HEK293 (cell line): Measurements from ENCODE around the gene ADIPOR1.
"Not testable (repeated sequence)": the region's sequence is repeated elsewhere in the genome, so short reads cannot be mapped to it uniquely, and the experiment has no call there.

Source experiments
- CTCF ChIA-PET: fragments of 350-600 bp; formaldehyde crosslinking; extraction: SDS; loops from one replicate; lab custom pipeline; 2021; ENCODE audit warnings: antibody characterized with exemption; lab: Yijun Ruan, JAX
- POLR2A ChIA-PET: fragments of 300-600 bp; formaldehyde crosslinking; extraction: SDS; loops from one replicate; lab custom pipeline; 2020; ENCODE audit warnings: antibody characterized with exemption, inconsistent platforms; lab: Yijun Ruan, JAX
- H3K27ac ChIP-seq: fragments of 200-500 bp; sonication (Bioruptor generic); 2 replicates; pipeline ENCODE4 v1.5.1; 2014; ENCODE audit warnings: low read depth, low read length, control low read depth, inconsistent platforms; ENCODE audit errors: extremely low read depth
- H3K36me3 ChIP-seq, 2 experiments: fragments of 200-500 bp in 1 of 2; sonication (Bioruptor generic) in 1 of 2; 1 replicate in 1 of 2; 2 replicates in 1 of 2; pipeline ENCODE4 v1.5.1; 2014 to 2017; ENCODE audit warnings: inconsistent platforms in 2 of 2, low read length in 2 of 2; ENCODE audit not compliant: control insufficient read depth in 2 of 2, insufficient read depth in 1 of 2
- H3K4me1 ChIP-seq: fragments of 200-500 bp; sonication (Bioruptor generic); 2 replicates; pipeline ENCODE4 v1.5.1; 2014; ENCODE audit warnings: mild to moderate bottlenecking, low read length, inconsistent platforms; ENCODE audit not compliant: control insufficient read depth, insufficient read depth
- H3K4me3 ChIP-seq: 2 replicates; pipeline ENCODE4 v1.5.1; 2011; ENCODE audit warnings: low read depth, mild to moderate bottlenecking, control low read depth, low read length, moderate library complexity
- H3K9me3 ChIP-seq: fragments of 200-500 bp; sonication (Bioruptor generic); 2 replicates; pipeline ENCODE4 v1.5.1; 2014; ENCODE audit warnings: low read depth, low read length, inconsistent platforms; ENCODE audit not compliant: control insufficient read depth, insufficient read depth
- KLF9 ChIP-seq: fragments of 450-650 bp; formaldehyde crosslinking; IDR thresholded peaks from 2 replicates; pipeline ENCODE4 v1.5.1; 2016; ENCODE audit warnings: missing biosample characterization, missing genetic modification characterization, low read depth
- SP7 ChIP-seq: fragments of 450-650 bp; formaldehyde crosslinking; IDR thresholded peaks from 2 replicates; pipeline ENCODE4 v1.5.1; 2016; ENCODE audit warnings: missing biosample characterization, missing genetic modification characterization
- ZBTB1 ChIP-seq: fragments of 450-650 bp; formaldehyde crosslinking; IDR thresholded peaks from 2 replicates; pipeline ENCODE4 v1.5.1; 2016; ENCODE audit warnings: missing biosample characterization, missing genetic modification characterization
- ZNF121 ChIP-seq: fragments of 450-650 bp; formaldehyde crosslinking; IDR thresholded peaks from 2 replicates; pipeline ENCODE4 v1.5.1; 2016; ENCODE audit warnings: missing biosample characterization, missing genetic modification characterization
- ZNF169 ChIP-seq: fragments of 450-650 bp; formaldehyde crosslinking; IDR thresholded peaks from 2 replicates; pipeline ENCODE4 v1.5.1; 2016; ENCODE audit warnings: missing biosample characterization, missing genetic modification characterization
- ZNF404 ChIP-seq: fragments of 450-650 bp; formaldehyde crosslinking; IDR thresholded peaks from 2 replicates; pipeline ENCODE4 v1.5.1; 2017; ENCODE audit warnings: missing biosample characterization, missing genetic modification characterization
- ZNF48 ChIP-seq: fragments of 450-650 bp; formaldehyde crosslinking; IDR thresholded peaks from 2 replicates; pipeline ENCODE4 v1.5.1; 2016; ENCODE audit warnings: missing biosample characterization, missing genetic modification characterization
- ZNF610 ChIP-seq: fragments of 450-650 bp; formaldehyde crosslinking; IDR thresholded peaks from 2 replicates; pipeline ENCODE4 v1.5.1; 2016; ENCODE audit warnings: missing biosample characterization, missing genetic modification characterization, borderline replicate concordance
- ZNF664 ChIP-seq: fragments of 450-650 bp; formaldehyde crosslinking; IDR thresholded peaks from 2 replicates; pipeline ENCODE4 v1.5.1; 2016; ENCODE audit warnings: missing biosample characterization, missing genetic modification characterization
- ZNF76 ChIP-seq: fragments of 450-650 bp; formaldehyde crosslinking; IDR thresholded peaks from 2 replicates; pipeline ENCODE4; 2016; ENCODE audit warnings: low read depth, missing biosample characterization, missing genetic modification characterization, borderline replicate concordance
- ZNF768 ChIP-seq: fragments of 450-650 bp; formaldehyde crosslinking; IDR thresholded peaks from 2 replicates; pipeline ENCODE4 v1.5.1; 2018; ENCODE audit warnings: missing biosample characterization, mild to moderate bottlenecking, missing genetic modification characterization
- ZNF837 ChIP-seq: fragments of 450-650 bp; formaldehyde crosslinking; IDR thresholded peaks from 2 replicates; pipeline ENCODE4 v1.5.1; 2016; ENCODE audit warnings: missing biosample characterization, missing genetic modification characterization
- ZNF843 ChIP-seq: fragments of 450-650 bp; formaldehyde crosslinking; IDR thresholded peaks from 2 replicates; pipeline ENCODE4 v1.5.1; 2016; ENCODE audit warnings: missing biosample characterization, missing genetic modification characterization
- TF ChIP-seq, protein P1 (sequence below): IDR thresholded peaks from 2 replicates; pipeline ENCODE4 v1.6.1; 2011; ENCODE audit warnings: mild to moderate bottlenecking, low read depth, low read length, borderline replicate concordance
- TF ChIP-seq, protein P2 (sequence below): fragments of 450-650 bp; formaldehyde crosslinking; IDR thresholded peaks from 2 replicates; pipeline ENCODE4 v1.5.1; 2016; ENCODE audit warnings: missing biosample characterization, missing genetic modification characterization

ADIPOR1 gene

DNA sequence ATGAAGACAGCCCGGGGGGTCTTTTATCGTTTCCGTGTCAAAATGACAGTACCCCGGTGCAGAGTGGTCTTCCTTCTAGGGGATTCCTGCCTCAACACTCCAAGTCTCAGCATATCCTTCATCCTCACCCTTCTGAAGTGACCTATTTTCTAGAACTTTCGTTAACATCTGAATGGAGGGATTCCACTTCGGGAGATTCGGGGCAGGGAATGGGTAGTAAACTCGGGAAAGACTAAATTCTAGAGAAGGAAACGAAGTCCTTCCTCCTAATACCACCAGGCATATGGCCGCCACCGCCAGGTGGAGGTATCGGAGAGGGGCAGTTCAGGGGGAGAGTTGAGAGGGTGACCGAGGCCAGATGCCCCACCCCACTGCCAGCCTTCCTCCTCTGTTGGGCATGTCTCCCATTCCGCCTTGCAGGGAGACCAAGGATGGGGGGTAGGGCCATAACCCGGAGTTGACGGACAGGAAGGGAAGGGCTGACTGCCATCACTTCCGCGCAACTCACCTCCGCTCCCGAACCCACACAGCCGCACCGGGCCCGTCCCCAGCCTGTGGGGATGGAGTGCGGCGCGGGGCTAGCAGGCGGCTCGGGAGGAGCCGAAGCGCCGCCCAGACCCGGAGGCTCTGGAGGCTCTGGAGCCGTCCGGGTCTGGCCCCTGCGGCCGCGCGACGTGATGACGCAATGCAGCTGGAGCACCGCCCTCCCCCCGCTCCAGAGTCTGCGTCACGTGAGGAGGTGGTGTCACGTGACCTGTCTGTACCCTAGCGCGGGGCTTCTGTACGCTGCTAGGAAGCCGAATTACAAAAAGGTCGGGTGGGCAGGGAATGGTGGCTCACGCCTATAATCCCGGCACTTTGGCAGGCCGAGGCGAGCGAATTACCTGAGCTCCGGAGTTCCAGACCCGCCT lies 31.3 kb downstream of the ADIPOR1 start, which contains the start of gene KLHL12 (continued):
- TF ChIP-seq ZNF121 (0 out of 2 replicates have a peak, but pooled peaks have one; percentile 48), ZBTB1 (tag by site-specific recombination) (no peak)

DNA sequence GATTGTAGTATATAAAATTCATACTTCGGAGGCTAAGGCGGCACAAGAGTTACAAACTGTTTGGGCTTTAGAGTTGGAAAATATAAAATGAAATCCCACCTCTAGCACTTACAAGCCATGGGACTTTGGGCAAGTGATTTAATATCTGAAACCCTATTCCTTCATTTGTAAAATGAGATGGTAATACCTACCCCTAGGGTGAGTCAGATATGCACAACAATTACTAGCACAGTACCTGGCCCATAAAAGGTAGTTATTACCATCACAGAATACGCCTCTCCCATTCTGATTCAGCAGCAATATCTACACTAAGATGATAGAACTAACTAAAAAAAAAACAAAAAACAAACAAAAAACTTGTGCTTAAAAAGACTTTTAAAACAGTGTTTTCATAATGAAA lies 34.6 kb downstream of the ADIPOR1 start:
- Histone ChIP-seq H3K27ac (no peak overlapping the region), H3K36me3 (peaks cover 2 to 32% of the 10 kb centered on the region in 2 experiments), H3K4me3 (no peak overlapping the region), H3K4me1 (no peaks in the 10 kb centered on the region), H3K9me3 (no peaks in the 10 kb centered on the region)
- POLR2A ChIA-PET: interaction anchor here (0.6 kb wide), 1 partner anchor 748 kb away, joined by 4 read pairs; no protein-coding TSS in a partner anchor
- peak; percentile 79 for TF ChIP-seq SP7 (tag by site-specific recombination)
- TF ChIP-seq ZNF664 (tag by site-specific recombination): peak; percentile 75
- no peak for TF ChIP-seq ZNF48 (tag by site-specific recombination)
- TF ChIP-seq, protein P1, sequence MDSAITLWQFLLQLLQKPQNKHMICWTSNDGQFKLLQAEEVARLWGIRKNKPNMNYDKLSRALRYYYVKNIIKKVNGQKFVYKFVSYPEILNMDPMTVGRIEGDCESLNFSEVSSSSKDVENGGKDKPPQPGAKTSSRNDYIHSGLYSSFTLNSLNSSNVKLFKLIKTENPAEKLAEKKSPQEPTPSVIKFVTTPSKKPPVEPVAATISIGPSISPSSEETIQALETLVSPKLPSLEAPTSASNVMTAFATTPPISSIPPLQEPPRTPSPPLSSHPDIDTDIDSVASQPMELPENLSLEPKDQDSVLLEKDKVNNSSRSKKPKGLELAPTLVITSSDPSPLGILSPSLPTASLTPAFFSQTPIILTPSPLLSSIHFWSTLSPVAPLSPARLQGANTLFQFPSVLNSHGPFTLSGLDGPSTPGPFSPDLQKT: no peak
- CTCF ChIA-PET: no interaction called here

DNA sequence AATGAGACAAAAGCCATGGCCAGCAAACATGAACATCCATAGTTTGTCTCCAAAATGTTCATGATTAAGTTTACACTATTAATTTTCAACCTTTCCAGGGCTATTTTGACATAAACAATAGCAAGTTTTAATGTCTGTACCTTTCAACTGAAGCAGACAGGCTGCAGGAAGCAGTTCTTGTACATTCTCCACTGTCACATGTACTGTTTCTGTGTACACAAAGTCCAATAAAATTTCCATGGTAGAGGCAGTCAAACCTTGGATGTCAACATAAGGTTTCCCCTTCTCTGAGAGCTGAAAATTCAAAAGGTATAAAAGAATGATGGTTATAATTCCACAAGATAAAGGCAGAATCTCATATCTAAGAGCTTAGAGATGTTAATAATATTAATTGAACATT lies 38.5 kb downstream of the ADIPOR1 start:
- ChIA-PET CTCF (no interaction called here), POLR2A (interaction anchor here (0.7 kb wide), 1 partner anchor 106 kb away, joined by 4 read pairs; the partner anchor contains the start of gene PPFIA4)
- H3K4me1 ChIP-seq: no peaks in the 10 kb centered on the region
- TF ChIP-seq ZNF768 (tag by site-specific recombination) (no peak), ZNF76 (tag by site-specific recombination) (no peak), ZNF610 (tag by site-specific recombination) (no peak), ZNF404 (tag by site-specific recombination) (no peak)
- TF ChIP-seq, all 188 proteins: peak for 0
- Histone ChIP-seq H3K9me3 (no peaks in the 10 kb centered on the region), H3K4me3 (no peak overlapping the region), H3K27ac (no peak overlapping the region), H3K36me3 (peaks cover 29 to 65% of the 10 kb centered on the region in 2 experiments)

DNA sequence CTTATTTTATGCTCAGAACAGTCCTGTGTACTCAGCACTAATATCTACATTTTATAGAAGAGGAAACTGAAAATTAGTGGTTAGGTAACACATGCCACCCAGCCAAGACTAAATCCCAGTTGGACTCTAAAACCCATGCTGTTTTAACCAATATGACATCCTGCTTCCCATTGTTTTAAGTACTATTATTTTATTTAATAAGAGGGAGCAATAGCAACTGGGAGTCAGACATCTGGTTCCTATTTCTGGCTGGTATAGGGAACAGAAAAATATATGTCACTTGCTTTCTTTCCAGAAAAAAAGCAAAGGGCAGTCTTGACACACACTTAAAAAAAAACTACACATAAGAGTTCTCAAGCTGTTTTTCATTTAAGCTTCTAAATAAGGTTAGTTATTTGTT lies 43.0 kb downstream of the ADIPOR1 start:
- H3K36me3 ChIP-seq: peaks cover 32 to 89% of the 10 kb centered on the region in 2 experiments
- H3K27ac ChIP-seq: no peak overlapping the region
- TF ChIP-seq ZNF169: no peak
- no peak for TF ChIP-seq ZNF843 (tag by site-specific recombination)
- TF ChIP-seq, protein P2, sequence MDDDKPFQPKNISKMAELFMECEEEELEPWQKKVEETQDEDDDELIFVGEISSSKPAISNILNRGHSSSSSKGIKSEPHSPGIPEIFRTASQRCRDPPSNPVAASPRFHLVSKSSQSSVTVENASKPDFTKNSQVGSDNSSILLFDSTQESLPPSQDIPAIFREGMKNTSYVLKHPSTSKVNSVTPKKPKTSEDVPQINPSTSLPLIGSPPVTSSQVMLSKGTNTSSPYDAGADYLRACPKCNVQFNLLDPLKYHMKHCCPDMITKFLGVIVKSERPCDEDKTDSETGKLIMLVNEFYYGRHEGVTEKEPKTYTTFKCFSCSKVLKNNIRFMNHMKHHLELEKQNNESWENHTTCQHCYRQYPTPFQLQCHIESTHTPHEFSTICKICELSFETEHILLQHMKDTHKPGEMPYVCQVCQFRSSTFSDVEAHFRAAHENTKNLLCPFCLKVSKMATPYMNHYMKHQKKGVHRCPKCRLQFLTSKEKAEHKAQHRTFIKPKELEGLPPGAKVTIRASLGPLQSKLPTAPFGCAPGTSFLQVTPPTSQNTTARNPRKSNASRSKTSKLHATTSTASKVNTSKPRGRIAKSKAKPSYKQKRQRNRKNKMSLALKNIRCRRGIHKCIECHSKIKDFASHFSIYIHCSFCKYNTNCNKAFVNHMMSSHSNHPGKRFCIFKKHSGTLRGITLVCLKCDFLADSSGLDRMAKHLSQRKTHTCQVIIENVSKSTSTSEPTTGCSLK: no peak
- TF ChIP-seq ZNF837 (tag by site-specific recombination): no peak
- no peak for TF ChIP-seq KLF9 (tag by site-specific recombination)
- no peak overlapping the region for H3K4me3 ChIP-seq
- no peaks in the 10 kb centered on the region for H3K4me1 ChIP-seq
- POLR2A ChIA-PET: interaction anchor here (1.1 kb wide), 1 partner anchor 12 kb away, joined by 3 read pairs; the partner anchor contains the start of gene KLHL12
- CTCF ChIA-PET: interaction anchor here (0.6 kb wide), 1 partner anchor 92 kb away, joined by 3 read pairs; no protein-coding TSS in a partner anchor
- H3K9me3 ChIP-seq: no peaks in the 10 kb centered on the region

DNA sequence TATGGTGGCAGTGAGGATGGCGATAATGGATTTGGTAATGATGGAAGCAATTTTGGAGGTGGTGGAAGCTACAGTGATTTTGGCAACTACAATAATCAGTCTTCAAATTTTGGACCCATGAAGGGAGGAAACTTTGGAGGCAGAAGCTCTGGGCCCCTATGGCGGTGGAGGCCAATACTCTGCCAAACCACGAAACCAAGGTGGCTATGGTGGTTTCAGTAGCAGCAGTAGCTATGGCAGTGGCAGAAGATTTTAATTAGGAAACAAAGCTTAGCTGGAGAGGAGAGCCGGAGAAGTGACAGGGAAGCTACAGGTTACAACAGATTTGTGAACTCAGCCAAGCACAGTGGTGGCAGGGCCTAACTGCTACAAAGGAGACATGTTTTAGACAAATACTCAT lies 45.6 kb downstream of the ADIPOR1 start:
- H3K36me3 ChIP-seq: peaks cover 29 to 92% of the 10 kb centered on the region in 2 experiments
- H3K4me1 ChIP-seq, H3K9me3 ChIP-seq, H3K4me3 ChIP-seq, POLR2A ChIA-PET, H3K27ac ChIP-seq: not testable (repeated sequence)
- CTCF ChIA-PET: interaction anchor here (1.5 kb wide), 1 partner anchor 87 kb away, joined by 3 read pairs; no protein-coding TSS in a partner anchor
